Neural cell (in vitro differentiated cells): ENCODE data around the gene MLLT10. TPM values are rescaled to one million over a fixed set of nuclear protein-coding genes. Genes with fewer than 3 reads are reported as not detected.

Experiments used
- H2AFZ ChIP-seq: fragments of 200-600, 300-800 bp; sonication (generic), shearing (Covaris generic); 2 replicates; pipeline ENCODE4 v1.6.0; 2014; ENCODE audit warnings: low read depth, mild to moderate bottlenecking, antibody characterized with exemption, low read length, moderate library complexity
- H3F3A ChIP-seq: fragments of 200-600 bp; shearing (Covaris generic); 2 replicates; pipeline ENCODE4 v1.6.1; 2016; ENCODE audit warnings: mild to moderate bottlenecking, moderate library complexity, mixed read lengths, antibody characterized with exemption, low read length; ENCODE audit not compliant: insufficient read depth, poor library complexity, severe bottlenecking
- H3K27ac ChIP-seq: fragments of 200-600, 300-800 bp; sonication (generic), shearing (Covaris generic); 2 replicates; pipeline ENCODE4 v1.5.1; 2014; ENCODE audit warnings: mild to moderate bottlenecking, low read length, moderate library complexity
- H3K27me3 ChIP-seq: fragments of 300-800, 200-600 bp; sonication (generic), shearing (Covaris generic); 2 replicates; pipeline ENCODE4 v1.6.0; 2014; ENCODE audit warnings: mild to moderate bottlenecking, low read depth, low read length, moderate library complexity; ENCODE audit not compliant: insufficient read depth
- H3K36me3 ChIP-seq: fragments of 300-800, 200-600 bp; sonication (generic), shearing (Covaris generic); 2 replicates; pipeline ENCODE4 v1.5.1; 2014; ENCODE audit warnings: mild to moderate bottlenecking, antibody characterized with exemption, low read length, moderate library complexity; ENCODE audit not compliant: insufficient read depth
- H3K4me2 ChIP-seq: fragments of 300-800, 200-600 bp; sonication (generic), shearing (Covaris generic); 2 replicates; pipeline ENCODE4 v1.6.0; 2014; ENCODE audit warnings: mild to moderate bottlenecking, low read length
- H3K4me3 ChIP-seq: fragments of 300-800, 200-600 bp; sonication (generic), shearing (Covaris generic); 2 replicates; pipeline ENCODE4 v1.5.1; 2014; ENCODE audit warnings: mild to moderate bottlenecking, low read length, moderate library complexity
- H3K79me2 ChIP-seq: fragments of 200-600 bp; shearing (Covaris generic); replicated peaks from 2 replicates; pipeline ENCODE4 v1.6.0; 2014; ENCODE audit warnings: mild to moderate bottlenecking, low read length, moderate library complexity; ENCODE audit not compliant: insufficient read depth
- H3K9ac ChIP-seq: fragments of 300-800, 200-600 bp; sonication (generic), shearing (Covaris generic); 2 replicates; pipeline ENCODE4 v1.6.1; 2016; ENCODE audit warnings: mild to moderate bottlenecking, low read length, mixed read lengths
- H3K9me2 ChIP-seq: fragments of 200-600 bp; shearing (Covaris generic); 2 replicates; pipeline ENCODE4 v1.6.1; 2016; ENCODE audit warnings: mild to moderate bottlenecking, low read length, mixed read lengths; ENCODE audit not compliant: insufficient read depth
- H3K9me3 ChIP-seq: fragments of 200-600, 300-800 bp; sonication (generic), shearing (Covaris generic); 2 replicates; pipeline ENCODE4 v1.6.1; 2016; ENCODE audit warnings: mild to moderate bottlenecking, mixed run types, low read length, moderate library complexity, mixed read lengths
- H4K20me1 ChIP-seq: fragments of 200-600 bp; shearing (Covaris generic); 2 replicates; pipeline ENCODE4 v1.6.1; 2016; ENCODE audit warnings: mild to moderate bottlenecking, mixed run types; ENCODE audit not compliant: insufficient read depth
- CTCF ChIP-seq: fragments of 450-650 bp; IDR thresholded peaks from 2 replicates; pipeline ENCODE4 v1.5.1; 2014; ENCODE audit warnings: antibody characterized with exemption, mild to moderate bottlenecking, moderate library complexity; ENCODE audit not compliant: poor library complexity, severe bottlenecking
- EP300 ChIP-seq: fragments of 450-650 bp; conservative IDR thresholded peaks from 2 replicates; pipeline ENCODE4 v1.6.1; 2014; ENCODE audit warnings: antibody characterized with exemption, mild to moderate bottlenecking, moderate library complexity; ENCODE audit not compliant: poor library complexity, severe bottlenecking
- EZH2 ChIP-seq: fragments of 200-600, 300-800 bp; shearing (Covaris generic), sonication (generic); IDR thresholded peaks from 2 replicates; pipeline ENCODE4 v1.6.1; 2014; ENCODE audit warnings: antibody characterized with exemption, low read length, borderline replicate concordance, mild to moderate bottlenecking; ENCODE audit not compliant: insufficient read depth, poor library complexity, severe bottlenecking
- MXI1 ChIP-seq: fragments of 450-650 bp; conservative IDR thresholded peaks from 2 replicates; pipeline ENCODE4 v1.6.1; 2014; ENCODE audit warnings: antibody characterized with exemption, mild to moderate bottlenecking; ENCODE audit not compliant: poor library complexity, severe bottlenecking
- POLR2AphosphoS5 ChIP-seq: IDR thresholded peaks from 2 replicates; pipeline ENCODE4 v1.6.1; 2012
- RAD21 ChIP-seq: fragments of 450-650 bp; conservative IDR thresholded peaks from 2 replicates; pipeline ENCODE4 v1.6.1; 2014; ENCODE audit warnings: antibody characterized with exemption, mild to moderate bottlenecking, moderate library complexity
- SMC3 ChIP-seq: fragments of 450-650 bp; conservative IDR thresholded peaks from 2 replicates; pipeline ENCODE4 v1.6.1; 2014; ENCODE audit warnings: antibody characterized with exemption, mild to moderate bottlenecking, moderate library complexity; ENCODE audit not compliant: poor library complexity
- TAF1 ChIP-seq: IDR thresholded peaks from 2 replicates; pipeline ENCODE4 v1.6.1; 2012; ENCODE audit warnings: low read depth
- polyA plus RNA-seq: library from polyadenylated mRNA; depleted of rRNA; stranded (reverse); fragments of >200 nt; gene quantifications from 2 replicates; pipeline ENCODE4 v1.2.3, GENCODE V29; 2014
- TF ChIP-seq, protein P1 (sequence below): IDR thresholded peaks from 2 replicates; pipeline ENCODE4 v1.6.1; 2012; ENCODE audit warnings: borderline replicate concordance

MLLT10 gene
- polyA plus RNA-seq, 1 donor from 2014 or later, result 31.0 TPM

DNA sequence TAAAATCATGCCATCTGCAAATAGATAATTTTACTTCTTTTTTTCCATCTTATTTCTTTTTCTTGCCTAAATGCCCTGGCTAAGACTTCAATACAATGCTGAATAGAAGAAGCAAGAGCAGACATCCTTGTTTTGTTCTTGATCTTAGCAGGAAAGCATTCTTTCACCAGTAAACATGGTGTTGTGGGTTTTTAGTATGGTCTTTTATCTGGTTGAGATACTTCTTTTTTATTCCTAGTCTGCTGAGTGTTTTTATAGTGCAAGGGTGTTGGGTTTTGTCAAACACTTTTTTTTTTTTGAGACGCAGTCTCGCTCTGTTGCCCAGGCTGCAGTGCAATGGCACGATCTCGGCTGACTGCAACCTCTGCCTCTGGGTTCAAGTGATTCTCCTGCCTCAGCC, 237.2 kb downstream of the MLLT10 start:
- Histone ChIP-seq H3K79me2 (no peaks in the 10 kb centered on the region), H3K4me2 (no peak overlapping the region), H3K4me3 (no peak overlapping the region), H3F3A (no peaks in the 10 kb centered on the region), H4K20me1 (no peaks in the 10 kb centered on the region), H3K9me3 (no peaks in the 10 kb centered on the region), H3K9me2 (no peaks in the 10 kb centered on the region), H3K27ac (no peak overlapping the region), H3K27me3 (no peaks in the 10 kb centered on the region), H2AFZ (no peak overlapping the region), H3K9ac (no peak overlapping the region), H3K36me3 (no peaks in the 10 kb centered on the region)
- no peak for TF ChIP-seq RAD21
- TF ChIP-seq EP300, result no peak
- no peak for TF ChIP-seq SMC3
- TF ChIP-seq CTCF, result no peak
- TF ChIP-seq, protein P1, sequence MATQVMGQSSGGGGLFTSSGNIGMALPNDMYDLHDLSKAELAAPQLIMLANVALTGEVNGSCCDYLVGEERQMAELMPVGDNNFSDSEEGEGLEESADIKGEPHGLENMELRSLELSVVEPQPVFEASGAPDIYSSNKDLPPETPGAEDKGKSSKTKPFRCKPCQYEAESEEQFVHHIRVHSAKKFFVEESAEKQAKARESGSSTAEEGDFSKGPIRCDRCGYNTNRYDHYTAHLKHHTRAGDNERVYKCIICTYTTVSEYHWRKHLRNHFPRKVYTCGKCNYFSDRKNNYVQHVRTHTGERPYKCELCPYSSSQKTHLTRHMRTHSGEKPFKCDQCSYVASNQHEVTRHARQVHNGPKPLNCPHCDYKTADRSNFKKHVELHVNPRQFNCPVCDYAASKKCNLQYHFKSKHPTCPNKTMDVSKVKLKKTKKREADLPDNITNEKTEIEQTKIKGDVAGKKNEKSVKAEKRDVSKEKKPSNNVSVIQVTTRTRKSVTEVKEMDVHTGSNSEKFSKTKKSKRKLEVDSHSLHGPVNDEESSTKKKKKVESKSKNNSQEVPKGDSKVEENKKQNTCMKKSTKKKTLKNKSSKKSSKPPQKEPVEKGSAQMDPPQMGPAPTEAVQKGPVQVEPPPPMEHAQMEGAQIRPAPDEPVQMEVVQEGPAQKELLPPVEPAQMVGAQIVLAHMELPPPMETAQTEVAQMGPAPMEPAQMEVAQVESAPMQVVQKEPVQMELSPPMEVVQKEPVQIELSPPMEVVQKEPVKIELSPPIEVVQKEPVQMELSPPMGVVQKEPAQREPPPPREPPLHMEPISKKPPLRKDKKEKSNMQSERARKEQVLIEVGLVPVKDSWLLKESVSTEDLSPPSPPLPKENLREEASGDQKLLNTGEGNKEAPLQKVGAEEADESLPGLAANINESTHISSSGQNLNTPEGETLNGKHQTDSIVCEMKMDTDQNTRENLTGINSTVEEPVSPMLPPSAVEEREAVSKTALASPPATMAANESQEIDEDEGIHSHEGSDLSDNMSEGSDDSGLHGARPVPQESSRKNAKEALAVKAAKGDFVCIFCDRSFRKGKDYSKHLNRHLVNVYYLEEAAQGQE, result no peak
- TF ChIP-seq POLR2AphosphoS5, result no peak
- TF ChIP-seq TAF1, result no peak
- no peak for TF ChIP-seq MXI1
- no peak for TF ChIP-seq EZH2

- no peak overlapping the region for H3K4me2 ChIP-seq
- H3K27ac ChIP-seq, result no peak overlapping the region
- H4K20me1 ChIP-seq, result no peaks in the 10 kb centered on the region
- no peaks in the 10 kb centered on the region for H3F3A ChIP-seq
- H2AFZ ChIP-seq, result no peak overlapping the region
- TF ChIP-seq RAD21 (no peak), EP300 (no peak), SMC3 (no peak), MXI1 (no peak), CTCF (no peak), POLR2AphosphoS5 (no peak), TAF1 (no peak), EZH2 (no peak)
- TF ChIP-seq, protein P1, result no peak
- no peaks in the 10 kb centered on the region for H3K9me3 ChIP-seq
- no peak overlapping the region for H3K4me3 ChIP-seq
- no peak overlapping the region for H3K9ac ChIP-seq
- no peaks in the 10 kb centered on the region for H3K79me2 ChIP-seq
- no peaks in the 10 kb centered on the region for H3K9me2 ChIP-seq
- no peaks in the 10 kb centered on the region for H3K36me3 ChIP-seq
- no peaks in the 10 kb centered on the region for H3K27me3 ChIP-seq
Measured at GRCh38 chr10:21776883-21777282, 242.9 kb downstream of the MLLT10 start.
